CD14-positive monocyte (primary cell): Measurements from ENCODE around the gene NDUFAF8. TPM values are rescaled to one million over a fixed set of nuclear protein-coding genes. Genes with fewer than 3 reads are reported as not detected.

ENCODE experiments used
- DNase-seq, 3 donors: peaks; one replicate each; pipeline ENCODE4 v3.0.0-alpha.2; 2011 to 2022
- H2AFZ ChIP-seq: 2 replicates; pipeline ENCODE4 v1.6.0; 2012; ENCODE audit warnings: mild to moderate bottlenecking, low read depth, low read length, inconsistent platforms; ENCODE audit not compliant: insufficient read depth, poor library complexity, severe bottlenecking
- H3K27ac ChIP-seq, 2 donors: 1 replicate in 1 of 2; 2 replicates in 1 of 2; pipeline ENCODE4 v1.5.1; 2012 to 2013; ENCODE audit warnings: low read length in 2 of 2, control low read depth in 1 of 2, inconsistent platforms in 1 of 2, low read depth in 1 of 2, mild to moderate bottlenecking in 1 of 2
- H3K27me3 ChIP-seq, 2 donors: one replicate each; pipeline versions ENCODE4 v1.6.0 to v1.6.1; 2011 to 2013; ENCODE audit warnings: low read length in 2 of 2; ENCODE audit not compliant: control insufficient read depth in 2 of 2, insufficient read depth in 2 of 2
- H3K36me3 ChIP-seq, 2 donors: replicated peaks in 1 of 2; 1 replicate in 1 of 2; 2 replicates in 1 of 2; pipeline versions ENCODE4 v1.5.1 to v1.6.1; 2012 to 2013; ENCODE audit warnings: low read length in 2 of 2, control low read depth in 1 of 2, inconsistent platforms in 1 of 2, mild to moderate bottlenecking in 1 of 2; ENCODE audit not compliant: insufficient read depth in 2 of 2, control insufficient read depth in 1 of 2
- H3K4me1 ChIP-seq, 2 donors: 1 replicate in 1 of 2; 2 replicates in 1 of 2; pipeline versions ENCODE4 v1.5.1 to v1.6.1; 2012 to 2013; ENCODE audit warnings: low read length in 2 of 2, control low read depth in 1 of 2, inconsistent platforms in 1 of 2, mild to moderate bottlenecking in 1 of 2, moderate library complexity in 1 of 2; ENCODE audit not compliant: insufficient read depth in 2 of 2, control insufficient read depth in 1 of 2
- H3K4me2 ChIP-seq: replicated peaks from 2 replicates; pipeline ENCODE3; 2012; ENCODE audit warnings: low read length, moderate library complexity, mild to moderate bottlenecking; ENCODE audit not compliant: poor library complexity, severe bottlenecking; ENCODE audit errors: extremely low read depth
- H3K4me3 ChIP-seq, 3 experiments: fragments of 200-600 bp in 1 of 3; sonication (generic) in 1 of 3; replicated peaks in 1 of 3; 1 replicate in 2 of 3; 2 replicates in 1 of 3; pipeline ENCODE4 v1.5.1; 2011 to 2013; ENCODE audit warnings: low read length in 3 of 3, mild to moderate bottlenecking in 3 of 3, control low read depth in 2 of 3, low read depth in 2 of 3, inconsistent platforms in 1 of 3, moderate library complexity in 1 of 3
- H3K79me2 ChIP-seq: 2 replicates; pipeline ENCODE4 v1.6.0; 2012; ENCODE audit warnings: mild to moderate bottlenecking, control low read depth, inconsistent platforms, low read length, moderate library complexity; ENCODE audit not compliant: insufficient read depth
- H3K9ac ChIP-seq: 2 replicates; pipeline ENCODE4 v1.6.0; 2017; ENCODE audit warnings: low read length, mild to moderate bottlenecking; ENCODE audit not compliant: insufficient read depth, poor library complexity, severe bottlenecking
- H3K9me3 ChIP-seq, 2 donors: replicated peaks in 1 of 2; 1 replicate in 1 of 2; 2 replicates in 1 of 2; pipeline versions ENCODE4 v1.5.1 to v1.6.1; 2012 to 2013; ENCODE audit warnings: low read length in 2 of 2, control low read depth in 1 of 2; ENCODE audit not compliant: control insufficient read depth in 1 of 2, insufficient read depth in 1 of 2
- H4K20me1 ChIP-seq: 2 replicates; pipeline ENCODE4 v1.6.0; 2012; ENCODE audit warnings: mild to moderate bottlenecking, low read length, control low read depth, moderate library complexity; ENCODE audit not compliant: insufficient read depth
- H3K27ac Mint-ChIP-seq, 7 donors: one replicate each; pipeline ENCODE4 v1.8.0; 2020; ENCODE audit warnings: mild to moderate bottlenecking in 7 of 7, mixed read lengths in 7 of 7, moderate library complexity in 6 of 7, inconsistent platforms in 2 of 7
- H3K27me3 Mint-ChIP-seq, 3 donors: one replicate each; pipeline ENCODE4 v1.8.0; 2021 to 2022; ENCODE audit warnings: low read depth in 3 of 3, mild to moderate bottlenecking in 3 of 3, mixed read lengths in 3 of 3, moderate library complexity in 3 of 3, inconsistent platforms in 1 of 3
- H3K36me3 Mint-ChIP-seq, 2 donors: one replicate each; pipeline ENCODE4 v1.8.0; 2020; ENCODE audit warnings: mixed read lengths in 2 of 2, inconsistent platforms in 1 of 2, mild to moderate bottlenecking in 1 of 2
- H3K4me1 Mint-ChIP-seq: one replicate; pipeline ENCODE4 v1.8.0; 2020; ENCODE audit warnings: mild to moderate bottlenecking, mixed read lengths
- H3K4me3 Mint-ChIP-seq, 2 donors: one replicate each; pipeline ENCODE4 v1.8.0; 2020; ENCODE audit warnings: mild to moderate bottlenecking in 2 of 2, mixed read lengths in 2 of 2, moderate library complexity in 1 of 2
- H3K9me3 Mint-ChIP-seq, 7 donors: one replicate each; pipeline ENCODE4 v1.8.0; 2020 to 2022; ENCODE audit warnings: mixed read lengths in 7 of 7, mild to moderate bottlenecking in 6 of 7, moderate library complexity in 6 of 7, inconsistent platforms in 2 of 7
- WGBS: methylation state at CpG from one replicate; pipeline ENCODE4 v1.1.5; 2013; ENCODE audit warnings: missing lambda C conversion rate; ENCODE audit not compliant: insufficient coverage; 5-methylcytosine and 5-hydroxymethylcytosine counted together
- intact Hi-C, 2 donors: fragments of 100-400 bp; cut with micrococcal nuclease; formaldehyde crosslinking; loops; one replicate each; pipeline versions ENCODE4 v1.15.0 to v1.15.1; 2023
- polyA plus RNA-seq, 3 donors: library from polyadenylated mRNA; depleted of rRNA in 1 of 3; unstranded in 2 of 3; stranded (reverse) in 1 of 3; fragments of 300-500 nt in 2 of 3; fragments of >200 nt in 1 of 3; fragmentation: Illumina TruSeq in 2 of 3; gene quantifications; 1 replicate in 2 of 3; 2 replicates in 1 of 3; pipeline ENCODE4 v1.2.3, GENCODE V29; 2012 to 2021
- TF ChIP-seq, protein P1 (sequence below): fragments of 200-600 bp; IDR thresholded peaks from one replicate; pipeline ENCODE4 v1.8.0; 2022; ENCODE audit warnings: antibody characterized with exemption, mild to moderate bottlenecking

The NDUFAF8 gene
- polyA plus RNA-seq, 3 donors = 27.0 to 61.3 (median 41.0) TPM

GRCh38 chr17:81234940-81235821, 3.9 kb upstream of the NDUFAF8 start:
- H3K79me2 ChIP-seq = peaks cover 58% of the 10 kb centered on the region
- Mint-ChIP-seq H3K4me1 (peaks cover 28% of the 10 kb centered on the region), H3K27ac (peak overlapping the region in 3 of 7 donors; percentile 1 to 43 (median 37))

More at GRCh38 chr17:81234940-81235821, 3.9 kb upstream of the NDUFAF8 start:
- no peak overlapping the region for H3K9ac ChIP-seq
- no peak overlapping the region for H3K4me2 ChIP-seq
- H3K4me1 ChIP-seq = peaks cover 19 to 32% of the 10 kb centered on the region in 2 donors
- 97% methylated on average over 21 of the region's 26 CpGs for WGBS
- Mint-ChIP-seq H3K36me3 (peaks cover 28 to 67% of the 10 kb centered on the region in 2 donors), H3K9me3 (peaks cover 0 to 1% (median 0%) of the 10 kb centered on the region in 7 donors), H3K27me3 (no peaks in the 10 kb centered on the region), H3K4me3 (no peak overlapping the region)
- TF ChIP-seq, protein P1, sequence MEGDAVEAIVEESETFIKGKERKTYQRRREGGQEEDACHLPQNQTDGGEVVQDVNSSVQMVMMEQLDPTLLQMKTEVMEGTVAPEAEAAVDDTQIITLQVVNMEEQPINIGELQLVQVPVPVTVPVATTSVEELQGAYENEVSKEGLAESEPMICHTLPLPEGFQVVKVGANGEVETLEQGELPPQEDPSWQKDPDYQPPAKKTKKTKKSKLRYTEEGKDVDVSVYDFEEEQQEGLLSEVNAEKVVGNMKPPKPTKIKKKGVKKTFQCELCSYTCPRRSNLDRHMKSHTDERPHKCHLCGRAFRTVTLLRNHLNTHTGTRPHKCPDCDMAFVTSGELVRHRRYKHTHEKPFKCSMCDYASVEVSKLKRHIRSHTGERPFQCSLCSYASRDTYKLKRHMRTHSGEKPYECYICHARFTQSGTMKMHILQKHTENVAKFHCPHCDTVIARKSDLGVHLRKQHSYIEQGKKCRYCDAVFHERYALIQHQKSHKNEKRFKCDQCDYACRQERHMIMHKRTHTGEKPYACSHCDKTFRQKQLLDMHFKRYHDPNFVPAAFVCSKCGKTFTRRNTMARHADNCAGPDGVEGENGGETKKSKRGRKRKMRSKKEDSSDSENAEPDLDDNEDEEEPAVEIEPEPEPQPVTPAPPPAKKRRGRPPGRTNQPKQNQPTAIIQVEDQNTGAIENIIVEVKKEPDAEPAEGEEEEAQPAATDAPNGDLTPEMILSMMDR = no peak
- H3K9me3 ChIP-seq = no peaks in the 10 kb centered on the region
- no peak overlapping the region for H3K27ac ChIP-seq
- peaks cover 66% of the 10 kb centered on the region for H4K20me1 ChIP-seq
- no peaks in the 10 kb centered on the region for H3K27me3 ChIP-seq
- no peak overlapping the region for H2AFZ ChIP-seq
- H3K4me3 ChIP-seq = no peak overlapping the region
- no peak for DNase-seq
- peaks cover 51 to 65% of the 10 kb centered on the region in 2 donors for H3K36me3 ChIP-seq
- intact Hi-C loops = no loop called here
